ENCODE measurements around the gene TCERG1L.

TCERG1L gene

DNA sequence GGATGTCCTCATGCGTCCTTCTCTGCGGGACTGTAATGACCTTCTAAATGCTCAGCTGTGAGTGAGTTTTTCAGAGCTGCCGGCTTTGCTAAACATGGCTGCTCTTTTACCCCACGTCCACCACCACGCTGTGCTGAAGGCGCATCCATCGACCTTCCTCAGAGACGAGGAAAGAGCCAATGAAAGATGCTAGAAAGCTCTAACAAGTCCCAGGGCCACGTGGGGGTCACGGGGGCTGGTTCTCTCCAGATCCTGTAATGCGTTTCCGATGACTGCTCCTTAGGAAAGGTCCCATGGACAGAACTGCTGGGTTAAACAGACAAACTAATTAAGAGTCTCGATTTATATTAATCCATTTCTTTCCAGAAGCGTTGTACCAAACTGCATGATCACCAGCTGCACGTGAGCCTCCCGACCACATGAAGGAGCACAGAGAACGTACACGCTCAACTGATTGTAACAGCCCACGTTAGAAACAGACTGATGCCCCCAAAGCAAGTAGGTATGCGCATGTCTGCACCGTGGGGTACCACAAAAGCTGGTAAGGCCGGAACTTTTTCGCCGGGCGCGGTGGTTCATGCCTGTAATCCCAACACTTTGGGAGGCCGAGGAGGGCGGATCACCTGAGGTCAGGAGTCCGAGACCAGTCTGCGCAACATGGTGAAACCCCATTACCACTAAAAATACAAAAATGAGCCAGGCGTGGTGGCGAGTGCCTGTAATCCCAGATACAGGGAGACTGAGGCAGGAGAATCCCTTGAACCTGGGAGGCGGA lies 109.6 kb downstream of the TCERG1L start:
- DNase-seq (ENCODE audit: low read depth, low spot score): peak; percentile 50
- H3K4me3 ChIP-seq (ENCODE audit: low read length): no peak overlapping the region

DNA sequence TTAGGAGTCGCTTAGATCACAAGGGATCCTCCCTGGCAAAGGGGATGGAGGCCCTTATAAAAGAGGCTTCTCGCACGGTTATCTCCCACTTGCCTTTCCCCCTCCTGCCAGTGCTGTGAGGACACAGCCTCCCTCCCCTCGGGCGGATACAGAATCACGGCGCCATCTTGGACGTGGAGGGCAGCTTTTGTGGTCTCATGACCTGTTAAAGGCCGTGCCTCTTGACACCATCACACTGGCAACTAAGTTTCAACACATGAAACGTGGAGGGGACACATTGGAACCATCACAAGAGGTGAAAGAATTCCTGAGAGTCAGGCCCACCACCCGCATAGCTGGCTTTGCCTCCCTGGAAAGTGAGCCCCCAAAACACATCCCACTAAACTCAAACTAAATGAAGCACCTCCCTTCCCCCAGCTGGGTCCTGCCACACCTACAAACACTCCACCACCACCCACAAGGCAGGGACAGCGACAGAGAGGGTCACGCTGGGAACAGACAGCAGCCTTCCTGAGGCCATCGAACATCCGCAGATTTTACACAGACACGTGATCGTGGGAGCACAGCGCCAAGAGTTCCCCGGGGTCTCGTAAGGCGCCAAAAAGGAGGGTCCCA lies 110.6 kb downstream of the TCERG1L start:
- H3K4me3 ChIP-seq (ENCODE audit: low read length): no peak overlapping the region
- no peak for DNase-seq (ENCODE audit: low read depth, low spot score)

DNA sequence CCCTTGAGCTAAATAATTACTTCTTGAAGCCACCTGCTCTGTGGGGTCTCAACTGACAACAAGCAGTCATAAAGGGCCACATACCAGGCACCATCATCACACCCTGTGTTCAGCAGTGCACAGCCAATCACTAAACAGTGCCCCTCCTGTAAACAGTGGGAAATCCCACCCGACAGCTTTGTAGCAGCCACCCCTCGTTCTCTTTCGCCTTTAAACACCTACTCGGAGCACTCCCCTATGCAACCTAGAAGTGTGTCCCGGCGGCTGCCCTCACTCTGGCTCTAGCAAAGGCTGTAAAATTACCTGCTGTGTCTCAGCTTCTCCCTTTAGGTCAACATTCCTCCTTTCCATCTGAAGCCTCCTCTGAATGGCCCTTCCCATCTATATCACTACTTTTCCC lies 111.9 kb downstream of the TCERG1L start:
- no peak for DNase-seq (ENCODE audit: low read depth, low spot score)
- H3K4me3 ChIP-seq (ENCODE audit: low read length): no peak overlapping the region

DNA sequence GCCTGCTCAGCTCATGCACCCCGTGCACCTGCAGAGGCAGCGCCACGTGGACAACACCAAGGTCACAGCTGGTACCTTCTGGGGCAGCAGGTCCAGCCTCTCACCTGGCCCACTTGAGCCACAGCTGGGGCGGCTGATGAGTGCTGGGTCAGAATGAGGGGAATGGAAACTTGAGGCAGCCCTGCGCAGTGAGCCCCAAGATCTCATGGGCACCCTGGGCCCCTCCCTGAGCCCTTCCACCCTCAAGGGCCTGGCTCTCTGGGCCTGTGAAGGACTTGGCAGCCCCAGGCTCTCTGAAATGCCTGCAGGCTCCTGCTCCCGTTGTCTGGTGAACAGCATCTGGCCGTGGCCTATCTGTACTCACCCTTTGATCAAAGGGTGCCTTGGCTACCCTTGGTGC lies 112.7 kb downstream of the TCERG1L start:
- H3K4me3 ChIP-seq (ENCODE audit: low read length): no peak overlapping the region

DNA sequence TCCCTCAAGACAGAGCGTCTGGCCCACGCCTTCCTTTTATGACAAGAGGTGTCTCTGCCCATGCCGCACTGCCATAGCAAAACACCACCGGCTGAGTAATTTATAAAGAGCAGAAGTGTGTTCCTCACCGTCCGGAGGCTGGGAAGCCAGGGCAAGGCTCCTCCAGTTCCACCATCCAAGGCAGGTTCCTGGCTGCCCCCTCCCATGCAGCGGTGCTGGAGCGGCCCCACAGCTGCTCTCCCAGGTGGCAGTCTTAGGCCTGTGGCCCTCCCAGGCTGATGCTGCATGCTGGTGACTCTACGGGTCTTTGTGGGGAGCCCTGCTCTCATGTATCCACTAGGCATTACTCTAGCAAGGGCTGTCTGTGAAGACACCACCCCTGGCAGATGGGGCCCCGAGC lies 113.1 kb downstream of the TCERG1L start:
- H3K4me3 ChIP-seq (ENCODE audit: low read length): no peak overlapping the region
- no peak for DNase-seq (ENCODE audit: low read depth, low spot score)

More for the DNA sequence above, 112.7 kb downstream of the TCERG1L start:
- no peak for DNase-seq (ENCODE audit: low read depth, low spot score)

DNA sequence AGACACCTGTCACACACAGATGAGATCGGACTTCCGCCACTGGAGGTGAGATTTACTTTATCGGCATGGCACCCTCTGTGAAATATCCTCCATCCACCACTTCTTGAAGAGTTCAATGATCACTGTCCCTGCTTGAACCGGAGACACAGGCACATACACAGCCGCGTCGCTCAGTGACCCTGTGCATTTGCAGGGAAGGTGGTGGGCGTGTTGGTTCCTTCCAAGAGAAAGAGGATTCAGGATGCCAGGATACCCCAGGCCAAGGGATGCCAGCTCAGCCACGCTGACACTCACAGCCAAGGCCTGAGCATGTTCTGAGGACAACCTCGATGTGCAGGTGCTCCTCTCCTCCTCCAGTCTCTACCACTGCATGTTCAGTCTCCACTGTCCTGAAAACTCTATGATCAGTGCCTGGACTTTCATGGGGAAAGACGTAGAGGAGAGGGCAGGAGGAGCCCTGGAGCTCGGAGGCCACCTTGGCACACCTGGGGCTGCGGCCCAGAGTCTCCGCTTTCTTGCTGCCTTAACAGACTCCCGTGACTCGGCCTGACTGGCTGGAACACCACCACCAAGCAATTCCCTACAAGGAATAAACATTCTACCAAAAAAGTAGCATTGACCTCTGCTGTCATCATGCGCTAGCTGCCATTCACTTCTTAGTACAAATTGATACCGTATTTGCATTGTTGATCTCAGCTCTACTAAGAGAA lies 115.2 kb downstream of the TCERG1L start:
- H3K4me3 ChIP-seq (ENCODE audit: low read length): no peak overlapping the region
- DNase-seq (ENCODE audit: low read depth, low spot score): no peak

DNA sequence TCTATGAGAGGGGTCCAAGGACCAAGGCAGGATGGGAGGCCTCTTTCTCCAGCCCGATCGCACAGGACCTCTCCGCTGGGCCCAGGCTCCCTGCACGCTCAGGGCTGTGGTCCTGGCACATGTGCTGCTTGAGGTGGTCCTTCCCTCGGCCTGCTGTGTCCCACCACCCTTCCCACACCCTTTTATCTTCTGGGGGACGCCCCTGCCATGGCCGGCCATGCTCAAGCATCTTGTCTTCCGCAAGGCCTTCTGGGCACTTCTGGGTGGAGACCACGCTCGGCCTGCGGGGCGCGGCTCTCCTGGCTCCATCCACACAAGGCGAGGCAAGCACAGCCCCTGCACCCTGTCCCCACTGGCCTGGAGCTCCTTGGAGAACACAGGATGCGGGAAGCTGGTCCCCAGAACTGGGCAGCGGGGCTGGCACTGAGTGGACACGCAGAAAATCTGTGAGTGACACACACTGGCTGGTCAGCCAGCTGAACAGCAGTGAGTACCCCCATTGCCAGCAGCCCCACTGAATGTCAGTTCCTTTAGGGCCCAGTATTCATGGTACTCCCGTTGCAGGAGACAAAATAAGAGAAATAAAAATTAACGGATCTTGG lies 115.9 kb downstream of the TCERG1L start:
- no peak for DNase-seq (ENCODE audit: low read depth, low spot score)
- H3K4me3 ChIP-seq (ENCODE audit: low read length): no peak overlapping the region

DNA sequence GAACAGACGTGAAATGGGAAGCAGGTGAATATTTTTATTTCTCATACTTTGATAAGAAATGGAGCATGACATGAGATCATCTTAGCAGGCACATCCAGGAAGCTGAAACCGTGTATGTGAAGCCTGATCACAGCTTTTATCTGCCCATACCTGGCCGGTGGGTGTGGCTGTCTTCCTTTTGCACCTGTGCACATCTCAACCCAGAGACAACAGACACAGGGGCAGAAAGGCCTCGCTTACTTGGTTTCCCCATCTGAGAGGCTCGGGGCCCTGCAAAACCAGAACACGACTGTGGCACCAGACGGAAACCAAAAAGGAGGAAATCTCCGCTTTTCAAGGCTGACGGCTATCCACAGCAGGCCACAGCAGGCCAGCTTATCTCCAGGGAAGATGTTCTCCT lies 116.4 kb downstream of the TCERG1L start:
- no peak for DNase-seq (ENCODE audit: low read depth, low spot score)
- no peak overlapping the region for H3K4me3 ChIP-seq (ENCODE audit: low read length)

DNA sequence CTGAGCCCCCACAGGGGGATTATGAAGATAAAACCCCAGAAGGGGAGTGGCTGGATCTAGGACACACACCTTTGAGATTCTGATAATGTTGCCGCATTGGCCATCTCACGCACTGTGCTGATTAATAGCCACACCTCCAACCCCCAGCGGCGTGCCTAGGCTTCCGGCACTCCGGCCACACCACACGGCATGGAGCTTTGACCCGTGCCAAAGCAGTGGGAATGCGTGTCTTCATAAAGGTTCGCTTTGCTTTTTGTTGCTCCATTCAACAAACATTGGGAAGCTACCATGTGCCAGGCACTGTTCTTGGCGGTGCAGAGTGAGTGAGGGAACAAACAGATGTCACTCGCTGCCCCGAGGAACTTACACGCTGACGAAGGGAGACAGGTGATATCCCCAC lies 117.6 kb downstream of the TCERG1L start:
- no peak for DNase-seq (ENCODE audit: low read depth, low spot score)
- no peak overlapping the region for H3K4me3 ChIP-seq (ENCODE audit: low read length)

DNA sequence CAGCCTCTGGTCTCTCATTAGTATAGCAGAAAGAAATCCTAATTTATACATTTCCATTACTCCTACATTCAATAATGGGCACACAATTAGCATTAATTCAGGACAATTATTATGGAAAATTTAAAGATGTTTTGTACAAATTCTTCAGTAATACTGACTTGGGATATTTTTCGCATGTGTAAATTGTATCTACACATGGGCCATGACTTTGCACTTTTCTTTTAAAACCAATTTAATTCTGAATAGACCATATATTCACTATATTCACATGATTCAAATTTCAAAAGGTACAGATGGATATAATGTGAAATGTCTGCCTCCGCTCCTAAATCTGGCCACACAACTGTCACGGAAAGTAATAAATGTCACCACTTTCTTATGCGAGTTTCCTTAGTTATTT lies 123.0 kb downstream of the TCERG1L start:
- no peak overlapping the region for H3K4me3 ChIP-seq (ENCODE audit: low read length)
- DNase-seq (ENCODE audit: low read depth, low spot score): no peak

DNA sequence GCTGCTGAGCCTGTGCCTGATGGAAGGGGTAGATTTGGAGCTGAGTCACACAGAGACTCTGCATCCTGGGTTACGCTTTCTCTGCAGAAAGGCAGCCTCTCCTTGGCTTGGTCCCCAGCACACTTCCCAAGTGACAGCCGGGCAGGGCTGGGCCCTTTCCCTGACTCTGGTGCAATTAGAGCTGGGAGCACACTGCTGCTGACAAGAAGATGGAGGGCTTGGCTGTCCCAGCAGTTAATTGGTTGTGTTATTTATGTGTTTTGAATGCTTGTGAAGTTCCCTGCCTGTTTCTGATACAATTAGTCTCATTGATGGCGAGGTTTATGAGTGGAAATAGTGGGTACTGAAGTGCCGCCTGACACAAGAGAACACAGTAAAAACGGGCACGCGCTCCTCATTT lies 123.6 kb downstream of the TCERG1L start:
- no peak for DNase-seq (ENCODE audit: low read depth, low spot score)

DNA sequence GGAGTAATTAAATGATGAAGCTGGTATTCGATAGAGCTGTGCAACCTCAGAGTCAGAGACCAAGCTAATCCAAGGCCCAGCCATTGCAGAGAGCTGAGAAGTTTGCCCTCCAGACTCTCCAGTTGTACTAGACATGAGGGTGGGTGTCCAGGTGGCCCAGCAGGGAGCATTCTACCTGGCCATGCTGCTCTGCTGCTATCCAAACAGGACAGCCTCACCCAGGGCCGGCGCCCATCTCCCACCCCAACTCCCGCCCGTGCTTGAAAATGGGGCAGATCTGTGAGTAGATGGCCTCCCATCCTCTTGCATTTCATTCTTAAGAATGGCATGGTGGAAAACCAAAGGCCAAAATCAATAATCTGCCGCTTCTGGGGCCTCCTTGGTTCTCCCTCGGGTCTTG lies 124.2 kb downstream of the TCERG1L start:
- no peak for DNase-seq (ENCODE audit: low read depth, low spot score)
- H3K4me3 ChIP-seq (ENCODE audit: low read length): no peak overlapping the region

More for the DNA sequence above, 123.6 kb downstream of the TCERG1L start:
- H3K4me3 ChIP-seq (ENCODE audit: low read length): no peak overlapping the region

DNA sequence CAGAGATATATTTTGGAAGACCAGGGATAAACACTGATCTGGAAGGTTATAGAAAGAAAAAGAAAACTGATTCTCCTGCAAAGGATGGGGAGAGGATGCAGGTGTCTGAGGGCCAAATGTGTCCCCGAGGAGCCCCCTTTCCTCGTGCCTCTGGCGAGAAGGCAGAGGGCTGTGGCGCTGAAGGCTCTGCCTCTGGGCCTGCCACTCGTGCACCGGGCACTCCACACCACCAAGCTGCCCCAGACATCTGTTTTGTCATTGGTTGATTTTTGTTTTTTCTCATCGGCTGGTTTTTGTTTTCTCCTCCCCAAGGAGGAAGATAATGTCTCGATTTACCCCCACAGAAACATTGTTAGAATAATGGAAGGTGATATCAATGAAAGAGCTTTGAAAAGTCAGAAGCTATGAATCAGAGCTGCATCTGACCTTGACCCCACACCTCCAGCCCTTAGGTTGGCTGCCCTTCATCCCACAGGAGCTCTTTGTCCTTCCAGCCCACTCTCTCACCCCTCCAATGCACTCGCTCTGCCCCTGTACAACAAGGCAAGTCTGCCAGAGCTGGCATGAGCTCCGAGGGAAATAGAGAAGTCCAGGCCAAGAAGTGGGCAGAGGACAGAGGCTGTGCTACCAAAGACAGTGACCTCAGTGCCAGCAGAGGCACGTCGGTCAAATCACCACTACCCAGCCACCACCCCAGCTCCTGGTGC lies 124.8 kb downstream of the TCERG1L start:
- no peak for DNase-seq (ENCODE audit: low read depth, low spot score)
- no peak overlapping the region for H3K4me3 ChIP-seq (ENCODE audit: low read length)

DNA sequence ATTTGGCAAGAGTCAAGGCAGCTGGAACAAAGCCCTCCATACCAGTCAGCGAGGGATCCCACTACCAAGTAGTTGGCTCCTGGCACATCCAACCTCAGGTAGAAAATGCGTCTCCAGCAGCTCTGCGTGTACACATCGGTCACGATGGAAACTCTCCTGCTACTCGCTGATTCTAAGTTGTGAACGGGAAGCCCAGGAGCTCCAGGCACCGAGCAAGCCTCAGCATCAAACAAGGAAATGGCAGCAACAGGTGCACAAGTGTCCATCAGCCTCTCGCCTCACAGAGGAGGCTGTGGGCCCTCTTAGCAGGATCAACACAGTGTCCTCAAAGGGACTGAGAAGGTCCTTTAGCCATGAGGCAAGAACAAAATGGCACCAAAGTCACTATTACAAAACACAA lies 127.0 kb downstream of the TCERG1L start:
- DNase-seq (ENCODE audit: low read depth, low spot score): no peak
- H3K4me3 ChIP-seq (ENCODE audit: low read length): no peak overlapping the region

DNA sequence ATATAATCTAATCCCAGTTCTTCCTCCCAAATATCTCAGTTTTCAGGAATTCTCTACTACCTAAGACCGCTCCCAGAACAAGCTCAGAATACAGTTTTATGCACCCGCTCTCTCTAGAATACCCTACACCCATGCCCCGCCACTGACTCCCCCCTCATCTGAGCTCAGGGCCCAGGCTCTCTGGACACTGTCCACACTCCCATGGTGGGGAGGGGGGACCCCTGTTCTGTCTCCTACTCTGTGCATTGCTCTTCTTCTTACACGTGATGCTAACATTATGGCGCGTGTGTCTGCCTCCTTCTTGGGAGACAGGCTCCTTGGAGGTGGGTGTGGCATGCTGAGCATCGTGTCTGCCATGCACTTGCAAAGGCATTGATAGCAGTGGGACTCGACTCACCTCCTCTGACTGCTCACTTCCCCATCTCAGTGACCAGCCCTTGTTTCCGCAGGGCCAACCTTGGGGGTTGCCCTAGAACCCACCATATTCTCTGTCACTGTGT lies 127.9 kb downstream of the TCERG1L start:
- no peak overlapping the region for H3K4me3 ChIP-seq (ENCODE audit: low read length)
- DNase-seq (ENCODE audit: low read depth, low spot score): no peak

DNA sequence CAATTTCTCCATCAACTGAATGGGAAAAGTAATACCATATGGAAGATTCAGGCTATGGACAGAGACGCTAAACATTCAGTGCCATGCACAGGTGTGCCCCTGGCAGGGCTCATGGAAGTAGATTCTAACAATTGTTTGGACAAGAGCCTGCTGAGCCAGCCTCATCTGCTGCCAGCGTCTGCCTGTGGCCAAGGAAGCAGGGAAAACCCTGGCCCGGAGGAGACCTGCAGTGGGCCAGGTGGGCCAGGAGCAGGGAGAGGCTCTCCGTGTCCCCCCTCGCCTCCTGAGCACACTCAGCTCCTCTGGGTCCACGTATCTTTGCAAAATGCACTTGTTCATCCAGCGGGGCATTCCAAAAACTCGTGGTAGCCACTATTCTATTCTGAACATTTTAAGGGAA lies 130.1 kb downstream of the TCERG1L start:
- DNase-seq (ENCODE audit: low read depth, low spot score): no peak
- no peak overlapping the region for H3K4me3 ChIP-seq (ENCODE audit: low read length)

DNA sequence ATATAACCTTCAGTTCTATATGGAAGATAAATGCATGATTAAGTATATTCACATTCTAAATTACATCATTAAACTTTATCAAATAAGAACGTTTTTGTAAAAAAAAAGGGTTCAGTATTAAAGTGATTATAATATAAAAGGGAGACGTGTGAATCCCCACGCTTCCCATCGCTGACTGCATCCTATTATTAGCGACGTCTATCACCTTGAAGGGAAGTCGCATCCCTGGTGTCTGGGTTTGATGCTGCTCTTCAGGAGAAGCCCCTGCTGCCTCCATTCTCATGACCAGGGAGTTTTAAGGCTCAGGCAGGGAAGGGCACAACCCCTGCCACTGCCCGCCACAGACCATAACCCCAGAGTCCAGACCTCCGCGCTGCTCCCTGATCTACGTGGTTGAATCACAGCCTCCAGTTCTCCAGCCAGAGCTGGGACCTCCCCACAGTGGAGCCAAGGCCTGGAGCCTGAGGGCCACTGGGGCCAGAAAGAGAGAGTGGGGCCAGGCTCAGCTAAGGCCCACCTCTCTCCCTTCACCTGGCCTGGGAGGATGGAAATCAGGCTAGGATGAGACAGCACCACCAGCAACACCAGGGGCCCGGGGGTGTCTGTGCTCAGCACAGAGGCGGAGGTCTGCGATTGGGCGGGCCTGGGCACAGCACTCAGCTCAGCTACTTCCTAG lies 130.6 kb downstream of the TCERG1L start:
- no peak for DNase-seq (ENCODE audit: low read depth, low spot score)
- no peak overlapping the region for H3K4me3 ChIP-seq (ENCODE audit: low read length)

DNA sequence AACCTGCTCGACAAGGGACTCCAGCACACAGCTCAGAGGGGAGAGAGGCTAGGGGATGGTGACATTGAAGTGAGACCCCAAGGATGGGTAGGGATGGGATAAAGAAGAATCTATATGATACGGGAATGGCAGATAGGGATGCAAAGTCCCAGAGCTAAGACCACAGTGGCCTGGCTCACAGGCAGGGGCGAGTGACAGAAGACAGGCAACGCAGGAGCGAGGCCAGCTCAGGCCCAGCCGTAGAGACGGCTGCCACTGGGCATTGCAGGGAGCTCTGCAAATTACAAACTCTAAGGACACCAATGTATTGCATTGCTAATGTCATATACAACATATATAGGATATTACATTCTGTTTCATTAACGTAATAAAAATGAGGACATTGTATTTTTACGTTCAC lies 131.4 kb downstream of the TCERG1L start:
- H3K4me3 ChIP-seq (ENCODE audit: low read length): no peak overlapping the region
- DNase-seq (ENCODE audit: low read depth, low spot score): no peak

DNA sequence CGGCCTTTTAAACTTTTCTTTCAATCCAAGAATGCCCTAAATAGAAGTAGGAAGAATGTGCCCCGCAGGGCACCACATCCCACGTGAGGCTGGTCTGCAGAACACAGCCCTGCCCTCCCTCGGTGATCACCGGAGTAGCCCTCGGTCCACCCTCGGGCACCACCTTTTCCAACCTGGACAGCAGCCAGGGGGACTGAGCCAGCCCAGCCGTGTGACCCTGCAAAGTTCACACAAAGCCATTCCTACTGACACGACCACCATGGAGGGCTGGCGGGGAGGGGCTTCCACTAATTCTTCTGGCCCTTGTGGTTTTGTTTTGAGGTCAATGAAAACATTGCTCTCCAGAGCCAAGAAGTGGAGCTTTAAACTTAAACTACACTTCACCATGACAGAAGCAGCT lies 132.2 kb downstream of the TCERG1L start:
- DNase-seq (ENCODE audit: low read depth, low spot score): no peak
- H3K4me3 ChIP-seq (ENCODE audit: low read length): no peak overlapping the region
